ENCODE data around the gene PIK3CA. TPM values are rescaled to one million over a fixed set of nuclear protein-coding genes. Genes with fewer than 3 reads are reported as not detected.

The PIK3CA gene
- total RNA-seq, 1 experiment from 2014 or later, result 19.8 TPM

DNA sequence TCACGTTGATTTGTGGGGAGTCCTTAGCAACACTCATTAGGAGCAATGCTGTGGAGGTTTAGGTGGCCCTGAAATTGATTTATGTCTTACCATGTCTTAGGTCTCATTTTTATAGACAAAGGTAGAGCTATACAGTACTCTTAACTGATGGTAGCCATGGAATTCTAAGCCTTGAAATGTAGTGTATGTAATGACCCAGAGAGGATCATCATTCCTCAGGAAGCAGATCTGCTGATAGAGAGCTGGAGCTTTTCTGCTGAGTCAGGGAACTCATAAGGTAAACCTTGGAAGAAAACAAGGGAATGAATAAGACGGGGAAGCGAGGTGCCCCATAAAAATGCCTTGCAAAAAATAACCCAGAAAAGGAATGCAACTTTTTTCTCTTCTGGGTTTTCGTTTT, 140.7 kb downstream of the PIK3CA start:
- Histone ChIP-seq H3K4me3 (ENCODE audit: low read depth, low read length, poor library complexity, severe bottlenecking) (no peak overlapping the region), H3K27ac (ENCODE audit: low read depth, low read length, poor library complexity, severe bottlenecking) (no peak overlapping the region), H3K9me3 (ENCODE audit: low read depth, low read length, poor library complexity, severe bottlenecking) (no peaks in the 10 kb centered on the region), H3K27me3 (replicated peaks; ENCODE audit: insufficient read depth, low read depth, low read length, poor library complexity) (no peaks in the 10 kb centered on the region), H3K36me3 (ENCODE audit: insufficient read depth, low read length, poor library complexity, severe bottlenecking) (no peaks in the 10 kb centered on the region), H3K4me1 (ENCODE audit: insufficient read depth, low read length, poor library complexity, severe bottlenecking) (no peaks in the 10 kb centered on the region)
- ChIA-PET CTCF (no interaction called here), POLR2A (ENCODE audit: low non-redundant PET) (no interaction called here)
- no peak for TF ChIP-seq EZH2 (IDR thresholded peaks at IDR 0.05; ENCODE audit: borderline replicate concordance, low read depth, low read length, poor library complexity, severe bottlenecking)
- TF ChIP-seq, protein P1, sequence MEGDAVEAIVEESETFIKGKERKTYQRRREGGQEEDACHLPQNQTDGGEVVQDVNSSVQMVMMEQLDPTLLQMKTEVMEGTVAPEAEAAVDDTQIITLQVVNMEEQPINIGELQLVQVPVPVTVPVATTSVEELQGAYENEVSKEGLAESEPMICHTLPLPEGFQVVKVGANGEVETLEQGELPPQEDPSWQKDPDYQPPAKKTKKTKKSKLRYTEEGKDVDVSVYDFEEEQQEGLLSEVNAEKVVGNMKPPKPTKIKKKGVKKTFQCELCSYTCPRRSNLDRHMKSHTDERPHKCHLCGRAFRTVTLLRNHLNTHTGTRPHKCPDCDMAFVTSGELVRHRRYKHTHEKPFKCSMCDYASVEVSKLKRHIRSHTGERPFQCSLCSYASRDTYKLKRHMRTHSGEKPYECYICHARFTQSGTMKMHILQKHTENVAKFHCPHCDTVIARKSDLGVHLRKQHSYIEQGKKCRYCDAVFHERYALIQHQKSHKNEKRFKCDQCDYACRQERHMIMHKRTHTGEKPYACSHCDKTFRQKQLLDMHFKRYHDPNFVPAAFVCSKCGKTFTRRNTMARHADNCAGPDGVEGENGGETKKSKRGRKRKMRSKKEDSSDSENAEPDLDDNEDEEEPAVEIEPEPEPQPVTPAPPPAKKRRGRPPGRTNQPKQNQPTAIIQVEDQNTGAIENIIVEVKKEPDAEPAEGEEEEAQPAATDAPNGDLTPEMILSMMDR (conservative IDR thresholded peaks at IDR 0.05; ENCODE audit: low read depth, low read length), result no peak
- BruUV-seq (replicated peaks), result no TSS peak
- no peak for DNase-seq (ENCODE audit: low spot score)
- intact Hi-C loops (cut with micrococcal nuclease; ENCODE audit: unreplicated experiment), result no loop called here

- no peaks in the 10 kb centered on the region for H3K4me1 ChIP-seq (ENCODE audit: insufficient read depth, low read length, poor library complexity, severe bottlenecking)
- intact Hi-C loops (cut with micrococcal nuclease; ENCODE audit: unreplicated experiment), result no loop called here
- no peaks in the 10 kb centered on the region for H3K9me3 ChIP-seq (ENCODE audit: low read depth, low read length, poor library complexity, severe bottlenecking)
- H3K4me3 ChIP-seq (ENCODE audit: low read depth, low read length, poor library complexity, severe bottlenecking), result no peak overlapping the region
- TF ChIP-seq, protein P1 (conservative IDR thresholded peaks at IDR 0.05; ENCODE audit: low read depth, low read length), result no peak
- TF ChIP-seq EZH2 (IDR thresholded peaks at IDR 0.05; ENCODE audit: borderline replicate concordance, low read depth, low read length, poor library complexity, severe bottlenecking), result no peak
- no peaks in the 10 kb centered on the region for H3K27me3 ChIP-seq (replicated peaks; ENCODE audit: insufficient read depth, low read depth, low read length, poor library complexity)
- no peaks in the 10 kb centered on the region for H3K36me3 ChIP-seq (ENCODE audit: insufficient read depth, low read length, poor library complexity, severe bottlenecking)
- ChIA-PET POLR2A (ENCODE audit: low non-redundant PET) (interaction anchor here (0.6 kb wide), 1 partner anchor 1313 kb away, joined by 3 read pairs; the partner anchor contains the start of gene TTC14), CTCF (no interaction called here)
- no peak overlapping the region for H3K27ac ChIP-seq (ENCODE audit: low read depth, low read length, poor library complexity, severe bottlenecking)
- no peak for DNase-seq (ENCODE audit: low spot score)
- BruUV-seq (replicated peaks), result no TSS peak
These were observed 141.1 kb downstream of the PIK3CA start for GRCh38 chr3:179289295-179289694.

Other genes starting within 250 kb of the PIK3CA start
- gene ZMAT3, start 76.5 kb upstream of the PIK3CA start, total RNA-seq (2021), result 8.6 and 9.5 TPM in 2 replicates
- gene KCNMB3, start 102.8 kb downstream of the PIK3CA start, total RNA-seq (2021), result 3.5 and 4.3 TPM in 2 replicates
- gene ZNF639, start 174.7 kb downstream of the PIK3CA start, total RNA-seq (2021), result 46.8 and 47.4 TPM in 2 replicates
- gene MFN1, start 199.4 kb downstream of the PIK3CA start, total RNA-seq (2021), result 59.0 TPM in 2 replicates

Data from A673 (cell line).